Suprapubic skin (tissue), 4 donors: ENCODE data around the gene UMOD.

Experiments used
- EP300 ChIP-seq: sonication (generic); formaldehyde crosslinking; IDR thresholded peaks from one replicate; pipeline ENCODE4 v1.6.1; 2017; ENCODE audit warnings: antibody characterized with exemption
- POLR2AphosphoS5 ChIP-seq, 3 donors: sonication (generic); formaldehyde crosslinking; IDR thresholded peaks; one replicate each; pipeline ENCODE4 v1.6.1; 2017; ENCODE audit warnings: antibody characterized with exemption in 3 of 3

- TF ChIP-seq EP300 (no peak), POLR2AphosphoS5 (IDR thresholded peaks at IDR 0.05) (no peak)
Measured at GRCh38 chr16:20315764-20316163, 36.8 kb downstream of the UMOD start.
